ENCODE results near the gene CNTNAP2. TPM values are rescaled to one million over a fixed set of nuclear protein-coding genes. Genes with fewer than 3 reads are reported as not detected.
"Not testable (repeated sequence)": the region's sequence is repeated elsewhere in the genome, so short reads cannot be mapped to it uniquely, and the experiment has no call there.

The CNTNAP2 gene
- total and polyA plus RNA-seq, 2 of the 4 experiments (the other 2 are of a cell fraction) = not detected

DNA sequence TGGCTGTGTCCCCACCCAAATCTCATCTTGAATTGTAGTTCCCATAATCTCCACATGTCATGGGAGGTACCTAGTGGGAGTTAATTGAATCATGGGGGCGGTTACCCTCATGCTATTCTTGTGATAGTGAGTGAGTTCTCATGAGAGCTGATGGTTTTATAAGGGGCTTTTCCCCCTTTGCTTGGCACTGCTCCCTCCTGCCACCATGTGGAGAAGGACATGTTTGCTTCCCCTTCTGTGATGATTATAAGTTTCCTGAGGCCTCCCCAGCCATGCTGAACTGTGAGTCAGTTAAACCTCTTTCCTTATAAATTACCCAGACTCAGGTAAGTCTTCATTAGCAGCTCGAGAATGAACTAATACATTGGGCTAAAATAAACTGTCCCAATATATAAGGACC is 1482.1 kb downstream of the CNTNAP2 start:
- dilution Hi-C loops (cut with HindIII; ENCODE audit: low sequenced_read_pairs, unreplicated experiment); ATAC-seq (ENCODE audit: low read depth): not testable (repeated sequence)

More for the DNA sequence above, 1482.1 kb downstream of the CNTNAP2 start:
- H4K5ac ChIP-seq (ENCODE audit: low read depth, low read length); intact Hi-C loops (cut with micrococcal nuclease); H3K4me3 ChIP-seq (ENCODE audit: insufficient read depth, low read depth, low read length); H2AK9ac ChIP-seq (replicated peaks; ENCODE audit: low read depth, low read length, poor library complexity); H3K36me3 ChIP-seq (ENCODE audit: control insufficient read depth, insufficient read depth, low read length); H3K9me1 ChIP-seq (ENCODE audit: insufficient read depth, low read length); POLR2A ChIA-PET (ENCODE audit: unreplicated experiment); H3K4me1 ChIP-seq (ENCODE audit: control insufficient read depth, insufficient read depth, low read length); H3K4ac ChIP-seq (ENCODE audit: low read depth, low read length); BruUV-seq (replicated peaks); H4K8ac ChIP-seq (ENCODE audit: low read depth in 2 of 2, low read length in 2 of 2); H3K4me2 ChIP-seq (ENCODE audit: low read depth, low read length); H2AFZ ChIP-seq (replicated peaks; ENCODE audit: low read length, poor library complexity); H3K9ac ChIP-seq (ENCODE audit: low read depth, low read length); H2BK5ac ChIP-seq (ENCODE audit: low read depth, low read length, poor library complexity, severe bottlenecking); H3K9me3 ChIP-seq (ENCODE audit: control insufficient read depth, insufficient read depth, low read length); H4K91ac ChIP-seq (ENCODE audit: insufficient read depth, low read depth, low read length); H4K20me1 ChIP-seq (ENCODE audit: insufficient read depth, low read length); H2BK15ac ChIP-seq (ENCODE audit: low read depth, low read length); H2AK5ac ChIP-seq (ENCODE audit: low read depth, low read length); H3K27ac ChIP-seq (ENCODE audit: insufficient read depth, low read length); H3K18ac ChIP-seq (ENCODE audit: low read depth, low read length); H2BK20ac ChIP-seq (ENCODE audit: low read depth, low read length); H3K79me1 ChIP-seq (ENCODE audit: low read depth in 1 of 2, low read length in 2 of 2); in situ Hi-C loops (cut with MboI; ENCODE audit: low sequenced_read_pairs); H3K14ac ChIP-seq (replicated peaks; ENCODE audit: low read depth, low read length); H3K23ac ChIP-seq (ENCODE audit: low read depth, low read length); DNase-seq; H3K27me3 ChIP-seq (ENCODE audit: control insufficient read depth, insufficient read depth, low read length); H2BK120ac ChIP-seq (ENCODE audit: low read depth, low read length); H3K56ac ChIP-seq (ENCODE audit: extremely low read depth, insufficient read depth, low read length): not testable (repeated sequence)
- CTCF ChIA-PET = interaction anchor here (0.6 kb wide), 1 partner anchor 76 kb away, joined by 4 read pairs; no protein-coding TSS in a partner anchor
- WGBS, 2 experiments (ENCODE audit: extremely low coverage in 2 of 2, insufficient read length in 1 of 2) = no CpG with 5 or more reads among the region's 2 CpGs
